OCI-LY7 (cell line): ENCODE data around the gene MEGF8.

ENCODE experiments used
- CTCF ChIP-seq: fragments of 200-600 bp; sonication (generic); conservative IDR thresholded peaks from 2 replicates; pipeline ENCODE4 v1.5.1; 2014; ENCODE audit warnings: mild to moderate bottlenecking, antibody characterized with exemption, low read length, moderate library complexity, mixed read lengths
- EZH2phosphoT487 ChIP-seq: fragments of 200-600 bp; sonication (generic); IDR thresholded peaks from 2 replicates; pipeline ENCODE4 v1.6.1; 2018; ENCODE audit warnings: low read depth, borderline replicate concordance, mild to moderate bottlenecking, mixed run types, antibody characterized with exemption, low read length, moderate library complexity, mixed read lengths

GRCh38 chr19:42286349-42287016 is 39.0 kb upstream of the MEGF8 start:
- TF ChIP-seq CTCF (no peak), EZH2phosphoT487 (no peak)
